Chondrocyte (in vitro differentiated cells): ENCODE data around the gene JAG2. TPM values are rescaled to one million over a fixed set of nuclear protein-coding genes. Genes with fewer than 3 reads are reported as not detected.
A peak's percentile ranks its signal among the peaks of the same experiment; 100 is the strongest.

Experiments
- DNase-seq: peaks from one replicate; pipeline ENCODE4 v3.0.0; 2021; ENCODE audit warnings: mixed read lengths, low spot score
- H3K27ac Mint-ChIP-seq: one replicate; pipeline ENCODE4 v1.8.0; 2021; ENCODE audit warnings: mild to moderate bottlenecking, moderate library complexity, mixed read lengths; ENCODE audit not compliant: unreplicated experiment
- H3K27me3 Mint-ChIP-seq: 2 replicates; pipeline ENCODE4 v1.8.0; 2021; ENCODE audit warnings: low read depth, mixed read lengths
- H3K36me3 Mint-ChIP-seq: 2 replicates; pipeline ENCODE4 v1.8.0; 2021; ENCODE audit warnings: low read depth, mixed read lengths
- H3K4me1 Mint-ChIP-seq: 2 replicates; pipeline ENCODE4 v1.8.0; 2021; ENCODE audit warnings: low read depth, mild to moderate bottlenecking, mixed read lengths
- H3K4me3 Mint-ChIP-seq: one replicate; pipeline ENCODE4 v1.8.0; 2021; ENCODE audit warnings: mild to moderate bottlenecking, moderate library complexity, mixed read lengths; ENCODE audit not compliant: unreplicated experiment
- H3K9me3 Mint-ChIP-seq: 2 replicates; pipeline ENCODE4 v1.8.0; 2021; ENCODE audit warnings: low read depth, mixed read lengths
- CTCF ChIP-seq: fragments of 200-600 bp; sonication (generic); IDR thresholded peaks from 2 replicates; pipeline ENCODE4 v1.5.0; 2021; ENCODE audit warnings: antibody characterized with exemption, mild to moderate bottlenecking, moderate library complexity
- total RNA-seq: library from RNA; stranded (reverse); gene quantifications from 3 replicates; pipeline ENCODE4 v1.2.1, GENCODE V29; 2021

Gene JAG2
- total RNA-seq, 1 donor from 2014 or later, result 18.2 TPM

- Mint-ChIP-seq H3K36me3 (no peaks in the 10 kb centered on the region), H3K27ac (peak overlapping the region; percentile 17)
Observed at GRCh38 chr14:105169776-105170655, 1.4 kb upstream of the JAG2 start.

GRCh38 chr14:105168979-105169507 is 467 bp upstream of the JAG2 start:
- Mint-ChIP-seq H3K27me3 (no peaks in the 10 kb centered on the region), H3K36me3 (no peaks in the 10 kb centered on the region), H3K4me1 (peaks cover 24% of the 10 kb centered on the region), H3K4me3 (peak overlapping the region; percentile 62), H3K9me3 (no peaks in the 10 kb centered on the region), H3K27ac (no peak overlapping the region)
- DNase-seq, result no peak
- peak; percentile 76 for TF ChIP-seq CTCF

More at GRCh38 chr14:105169776-105170655, 1.4 kb upstream of the JAG2 start:
- Mint-ChIP-seq H3K9me3 (no peaks in the 10 kb centered on the region), H3K4me3 (peak overlapping the region; percentile 66), H3K27me3 (no peaks in the 10 kb centered on the region), H3K4me1 (peaks cover 24% of the 10 kb centered on the region)
- no peak for TF ChIP-seq CTCF
- DNase-seq, result no peak

GRCh38 chr14:105168093-105168420 is 519 bp downstream of the JAG2 start:
- peaks cover 24% of the 10 kb centered on the region for H3K4me1 Mint-ChIP-seq
- peak overlapping the region; percentile 60 for H3K4me3 Mint-ChIP-seq
- no peaks in the 10 kb centered on the region for H3K27me3 Mint-ChIP-seq
- no peak for TF ChIP-seq CTCF
- no peaks in the 10 kb centered on the region for H3K36me3 Mint-ChIP-seq
- DNase-seq, result no peak
- no peak overlapping the region for H3K27ac Mint-ChIP-seq
- no peaks in the 10 kb centered on the region for H3K9me3 Mint-ChIP-seq

GRCh38 chr14:105167303-105168092 is 1.1 kb downstream of the JAG2 start:
- Mint-ChIP-seq H3K27me3 (no peaks in the 10 kb centered on the region), H3K4me3 (peak overlapping the region; percentile 60), H3K27ac (no peak overlapping the region), H3K4me1 (peaks cover 24% of the 10 kb centered on the region), H3K9me3 (no peaks in the 10 kb centered on the region), H3K36me3 (no peaks in the 10 kb centered on the region)
- peak; percentile 54 for TF ChIP-seq CTCF
- DNase-seq, result no peak

- no peak for TF ChIP-seq CTCF
- H3K4me1 Mint-ChIP-seq, result peaks cover 24% of the 10 kb centered on the region
- no peak overlapping the region for H3K27ac Mint-ChIP-seq
- peak overlapping the region; percentile 47 for H3K4me3 Mint-ChIP-seq
- no peak for DNase-seq
- H3K36me3 Mint-ChIP-seq, result no peaks in the 10 kb centered on the region
- no peaks in the 10 kb centered on the region for H3K9me3 Mint-ChIP-seq
- H3K27me3 Mint-ChIP-seq, result no peaks in the 10 kb centered on the region
Observed at GRCh38 chr14:105166571-105167302, 1.8 kb downstream of the JAG2 start.
